ENCODE measurements around the gene ALDH1B1.

DNA sequence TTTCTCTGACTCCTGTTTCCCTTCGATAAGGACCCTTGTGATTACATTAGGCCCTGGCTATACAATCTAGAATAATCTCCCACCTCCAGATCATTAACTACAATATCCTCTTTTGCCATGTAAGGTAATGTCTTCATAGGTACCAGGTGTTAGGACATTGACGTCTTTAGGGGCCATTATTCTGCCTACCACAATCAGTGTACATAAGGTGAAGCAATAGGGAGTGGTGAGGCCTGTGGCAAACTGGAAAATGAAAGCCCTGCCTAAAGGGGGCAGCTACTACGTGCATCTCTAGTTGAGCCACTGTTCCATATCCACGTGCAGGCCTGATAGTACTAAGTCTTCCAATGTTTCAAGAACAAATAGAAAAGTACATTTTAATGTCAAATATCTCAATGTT is 4.8 kb upstream of the ALDH1B1 start:
- TF ChIP-seq EZH2 (IDR thresholded peaks at IDR 0.05), result no peak
- TF ChIP-seq FOXP2 (optimal IDR thresholded peaks at IDR 0.05; ENCODE audit: control extremely low read depth, extremely low read length, insufficient read depth), result no peak

Data from SK-N-MC (cell line).